NCI-H524 treated with DMSO at 0.1 percent for 48 hours (cell line): ENCODE results near the gene RPS6KA3.
A peak's percentile ranks its signal among the peaks of the same experiment; 100 is the strongest.
"Not testable (repeated sequence)": the region's sequence is repeated elsewhere in the genome, so short reads cannot be mapped to it uniquely, and the experiment has no call there.

ENCODE experiments used
- DNase-seq: peaks from one replicate; lab custom pipeline; 2025; lab: John Stamatoyannopoulos, UW

The RPS6KA3 gene

GRCh38 chrX:20265221-20265725 lies 1.4 kb downstream of the RPS6KA3 start:
- peak; percentile 20 for DNase-seq

GRCh38 chrX:20263474-20263873 lies 3.2 kb downstream of the RPS6KA3 start:
- DNase-seq, result no peak

- no peak for DNase-seq
Observed at GRCh38 chrX:20260885-20261284, 5.8 kb downstream of the RPS6KA3 start.

- no peak for DNase-seq
Observed at GRCh38 chrX:20254712-20255299, 11.9 kb downstream of the RPS6KA3 start.

GRCh38 chrX:20253232-20253543 lies 13.5 kb downstream of the RPS6KA3 start:
- DNase-seq, result no peak

GRCh38 chrX:20252381-20253231 lies 14.1 kb downstream of the RPS6KA3 start:
- no peak for DNase-seq

GRCh38 chrX:20251691-20252090 lies 15.0 kb downstream of the RPS6KA3 start:
- DNase-seq, result no peak

- not testable (repeated sequence) for DNase-seq
Observed at GRCh38 chrX:20250146-20250545, 16.6 kb downstream of the RPS6KA3 start.

GRCh38 chrX:20248592-20249192 lies 18.0 kb downstream of the RPS6KA3 start:
- no peak for DNase-seq

GRCh38 chrX:20244931-20245330 lies 21.8 kb downstream of the RPS6KA3 start:
- no peak for DNase-seq

GRCh38 chrX:20240201-20240600 lies 26.5 kb downstream of the RPS6KA3 start:
- no peak for DNase-seq

- no peak for DNase-seq
Observed at GRCh38 chrX:20237864-20238263, 28.8 kb downstream of the RPS6KA3 start.

GRCh38 chrX:20235755-20236154 lies 31.0 kb downstream of the RPS6KA3 start:
- DNase-seq, result no peak

GRCh38 chrX:20233336-20233735 lies 33.4 kb downstream of the RPS6KA3 start:
- no peak for DNase-seq

GRCh38 chrX:20231598-20231997 lies 35.1 kb downstream of the RPS6KA3 start:
- DNase-seq, result no peak

- DNase-seq, result no peak
Observed at GRCh38 chrX:20230406-20230805, 36.3 kb downstream of the RPS6KA3 start.

GRCh38 chrX:20229155-20229554 lies 37.6 kb downstream of the RPS6KA3 start:
- no peak for DNase-seq

GRCh38 chrX:20228245-20228644 lies 38.5 kb downstream of the RPS6KA3 start:
- no peak for DNase-seq

GRCh38 chrX:20227116-20227515 lies 39.6 kb downstream of the RPS6KA3 start:
- no peak for DNase-seq

- DNase-seq, result no peak
Observed at GRCh38 chrX:20225488-20225833, 41.2 kb downstream of the RPS6KA3 start.

- DNase-seq, result no peak
Observed at GRCh38 chrX:20224814-20225487, 41.8 kb downstream of the RPS6KA3 start.

GRCh38 chrX:20221902-20222301 lies 44.8 kb downstream of the RPS6KA3 start:
- DNase-seq, result no peak
